ENCODE data around the gene SLAMF9.

Gene SLAMF9

DNA sequence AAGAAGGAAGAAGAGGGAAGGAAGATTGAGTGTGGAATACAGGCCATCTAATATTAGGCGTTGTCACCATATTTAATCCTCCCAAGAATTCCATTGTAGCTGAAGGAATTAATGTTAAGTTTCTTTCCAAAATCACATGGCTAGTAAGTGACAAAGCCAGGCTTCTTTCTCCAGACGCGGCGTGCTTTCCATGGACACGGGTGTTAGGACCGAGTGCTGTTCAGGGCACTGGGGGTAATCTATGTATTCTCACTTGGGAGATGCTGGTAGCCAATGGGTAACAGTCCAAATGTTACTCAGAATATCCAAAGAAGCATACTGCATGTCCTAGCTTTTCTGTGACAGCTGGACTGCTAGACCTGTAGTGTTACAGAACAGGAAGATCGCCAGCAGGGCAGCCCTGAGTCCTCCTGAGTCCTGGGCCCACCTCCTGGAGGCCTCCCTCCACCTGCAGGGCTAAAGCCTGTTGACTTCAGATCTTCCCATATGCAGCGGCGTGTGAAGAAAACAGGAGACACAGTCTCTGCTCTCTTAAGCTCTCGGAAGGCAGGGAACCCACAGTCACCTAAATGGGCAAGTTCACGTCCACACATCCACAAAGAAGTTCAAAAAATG lies 13.9 kb downstream of the SLAMF9 start:
- DNase-seq (ENCODE audit: low read depth): no peak
- TF ChIP-seq, protein P1, sequence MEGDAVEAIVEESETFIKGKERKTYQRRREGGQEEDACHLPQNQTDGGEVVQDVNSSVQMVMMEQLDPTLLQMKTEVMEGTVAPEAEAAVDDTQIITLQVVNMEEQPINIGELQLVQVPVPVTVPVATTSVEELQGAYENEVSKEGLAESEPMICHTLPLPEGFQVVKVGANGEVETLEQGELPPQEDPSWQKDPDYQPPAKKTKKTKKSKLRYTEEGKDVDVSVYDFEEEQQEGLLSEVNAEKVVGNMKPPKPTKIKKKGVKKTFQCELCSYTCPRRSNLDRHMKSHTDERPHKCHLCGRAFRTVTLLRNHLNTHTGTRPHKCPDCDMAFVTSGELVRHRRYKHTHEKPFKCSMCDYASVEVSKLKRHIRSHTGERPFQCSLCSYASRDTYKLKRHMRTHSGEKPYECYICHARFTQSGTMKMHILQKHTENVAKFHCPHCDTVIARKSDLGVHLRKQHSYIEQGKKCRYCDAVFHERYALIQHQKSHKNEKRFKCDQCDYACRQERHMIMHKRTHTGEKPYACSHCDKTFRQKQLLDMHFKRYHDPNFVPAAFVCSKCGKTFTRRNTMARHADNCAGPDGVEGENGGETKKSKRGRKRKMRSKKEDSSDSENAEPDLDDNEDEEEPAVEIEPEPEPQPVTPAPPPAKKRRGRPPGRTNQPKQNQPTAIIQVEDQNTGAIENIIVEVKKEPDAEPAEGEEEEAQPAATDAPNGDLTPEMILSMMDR (IDR thresholded peaks at IDR 0.05; ENCODE audit: low read length, missing control alignments): no peak

DNA sequence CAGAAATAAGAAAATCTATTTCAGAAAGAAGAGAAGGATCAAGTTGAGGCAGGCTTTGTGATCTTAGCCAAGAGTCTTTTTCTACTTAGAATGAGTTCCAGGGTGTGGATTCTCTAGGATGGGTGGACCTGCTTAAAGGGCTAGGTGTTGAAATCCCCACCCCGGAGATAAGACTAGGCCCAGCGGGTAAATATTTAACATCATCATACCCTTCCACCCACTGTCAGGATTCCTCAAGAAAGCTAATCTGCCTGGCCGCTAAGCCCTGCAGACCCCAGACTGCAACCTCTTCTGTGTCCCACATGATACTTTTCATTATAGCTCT lies 14.4 kb downstream of the SLAMF9 start:
- DNase-seq (ENCODE audit: low read depth): no peak
- TF ChIP-seq, protein P1 (IDR thresholded peaks at IDR 0.05; ENCODE audit: low read length, missing control alignments): no peak
- H3K4me3 ChIP-seq (replicated peaks; ENCODE audit: low read depth, low read length): no peak overlapping the region

More for the DNA sequence above, 13.9 kb downstream of the SLAMF9 start:
- H3K4me3 ChIP-seq (replicated peaks; ENCODE audit: low read depth, low read length): no peak overlapping the region

DNA sequence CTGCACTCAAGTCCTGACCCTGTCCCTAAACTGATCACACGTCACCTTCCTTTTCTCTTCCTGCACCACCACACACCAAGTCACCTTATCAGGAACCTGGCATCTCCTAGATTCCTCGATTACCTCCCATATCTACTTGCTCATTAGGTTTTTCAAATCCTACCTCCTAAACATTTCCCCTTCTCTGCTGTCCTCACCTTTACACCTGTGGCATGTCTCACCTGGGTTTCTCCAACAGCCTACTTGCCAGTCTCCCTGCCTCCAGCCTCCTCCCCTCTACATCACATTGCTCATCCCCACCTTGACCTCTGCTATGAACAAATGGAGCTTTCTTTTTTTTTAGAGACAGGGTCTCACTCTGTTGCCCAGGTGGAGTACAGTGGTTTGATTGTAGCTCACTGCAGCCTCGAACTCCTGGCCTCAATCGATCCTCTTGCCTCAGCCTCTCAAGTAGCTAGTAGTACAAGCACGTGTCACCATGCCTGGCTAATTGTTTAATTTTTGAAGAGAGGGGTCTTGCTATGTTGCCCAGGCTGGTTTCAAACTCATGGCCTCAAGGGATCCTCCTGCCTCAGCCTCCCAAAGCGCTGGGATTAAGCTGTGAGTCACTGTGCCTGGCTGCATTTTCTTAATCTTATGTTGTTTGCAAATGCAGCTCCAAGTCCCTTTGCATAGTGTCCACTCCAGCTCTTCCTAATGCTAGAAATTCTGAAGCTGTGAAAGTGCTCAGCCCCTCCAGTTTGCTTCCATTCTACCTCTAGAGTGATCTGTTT lies 14.9 kb downstream of the SLAMF9 start:
- DNase-seq (ENCODE audit: low read depth): no peak
- H3K4me3 ChIP-seq (replicated peaks; ENCODE audit: low read depth, low read length): no peak overlapping the region
- TF ChIP-seq, protein P1 (IDR thresholded peaks at IDR 0.05; ENCODE audit: low read length, missing control alignments): no peak

DNA sequence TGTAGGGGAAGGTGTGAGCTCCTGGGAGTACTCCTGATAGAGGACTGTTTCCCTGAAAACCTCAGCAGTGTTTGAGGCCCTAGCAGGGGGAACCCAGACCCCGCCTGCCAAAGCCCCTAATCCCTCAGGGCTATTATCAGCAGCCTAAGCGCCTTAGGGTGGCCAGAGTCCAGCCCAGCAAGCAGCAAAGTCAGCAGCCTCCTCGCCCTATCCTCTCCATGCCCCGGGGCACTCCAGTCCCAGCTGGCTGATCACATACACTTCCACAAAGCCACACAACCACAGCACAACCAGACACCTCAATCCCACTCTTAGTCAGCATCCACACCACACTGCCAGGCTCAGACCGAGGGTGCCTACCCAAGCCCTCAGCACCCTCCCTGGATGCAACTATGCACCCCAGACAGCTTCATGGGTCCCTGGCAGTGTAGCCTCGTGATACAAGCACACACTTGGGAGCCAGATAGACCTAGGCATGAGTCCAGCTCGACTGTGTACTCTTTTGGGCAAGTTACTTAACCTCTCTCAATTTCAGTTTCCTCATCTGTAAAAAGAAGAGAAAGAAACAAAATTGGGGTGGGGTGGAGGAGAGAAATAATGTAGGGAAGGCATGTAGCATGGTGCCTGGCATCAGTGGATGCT lies 15.7 kb downstream of the SLAMF9 start:
- TF ChIP-seq, protein P1 (IDR thresholded peaks at IDR 0.05; ENCODE audit: low read length, missing control alignments): no peak
- no peak for DNase-seq (ENCODE audit: low read depth)
- no peak overlapping the region for H3K4me3 ChIP-seq (replicated peaks; ENCODE audit: low read depth, low read length)

DNA sequence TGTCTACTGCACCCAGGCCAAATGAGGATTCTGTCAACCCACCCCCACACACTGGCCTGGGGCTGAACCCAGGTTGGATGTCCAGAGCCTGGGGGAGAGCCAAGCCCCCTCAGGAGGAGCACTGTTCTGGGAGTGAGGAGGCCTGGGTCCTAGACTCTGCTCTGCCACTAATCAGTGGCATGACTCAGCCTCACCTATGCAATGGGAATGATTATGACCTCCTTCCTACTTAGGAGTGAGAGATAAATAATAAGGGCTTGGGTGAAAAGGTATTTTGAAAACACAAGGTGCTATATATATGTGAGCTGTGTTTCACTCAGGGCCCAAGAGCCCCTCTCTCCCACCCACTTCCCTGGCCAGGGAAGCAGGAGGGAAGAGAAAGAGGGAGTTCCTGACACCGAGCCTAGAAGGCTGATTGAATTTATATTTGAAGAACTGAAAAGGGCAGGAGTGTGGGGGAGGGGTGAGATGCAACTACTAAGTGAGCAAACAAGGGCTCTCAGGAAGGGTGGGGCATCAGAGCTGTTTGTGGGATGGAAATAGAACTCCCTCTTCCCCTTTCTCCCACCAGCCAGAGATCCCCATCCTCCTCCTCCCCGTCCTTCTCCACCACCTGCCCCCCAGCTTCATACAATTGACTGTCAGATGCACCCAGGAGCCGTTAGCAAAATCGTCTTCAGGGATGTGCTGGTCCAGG lies 16.8 kb downstream of the SLAMF9 start:
- H3K4me3 ChIP-seq (replicated peaks; ENCODE audit: low read depth, low read length): no peak overlapping the region
- no peak for DNase-seq (ENCODE audit: low read depth)
- TF ChIP-seq, protein P1 (IDR thresholded peaks at IDR 0.05; ENCODE audit: low read length, missing control alignments): no peak

DNA sequence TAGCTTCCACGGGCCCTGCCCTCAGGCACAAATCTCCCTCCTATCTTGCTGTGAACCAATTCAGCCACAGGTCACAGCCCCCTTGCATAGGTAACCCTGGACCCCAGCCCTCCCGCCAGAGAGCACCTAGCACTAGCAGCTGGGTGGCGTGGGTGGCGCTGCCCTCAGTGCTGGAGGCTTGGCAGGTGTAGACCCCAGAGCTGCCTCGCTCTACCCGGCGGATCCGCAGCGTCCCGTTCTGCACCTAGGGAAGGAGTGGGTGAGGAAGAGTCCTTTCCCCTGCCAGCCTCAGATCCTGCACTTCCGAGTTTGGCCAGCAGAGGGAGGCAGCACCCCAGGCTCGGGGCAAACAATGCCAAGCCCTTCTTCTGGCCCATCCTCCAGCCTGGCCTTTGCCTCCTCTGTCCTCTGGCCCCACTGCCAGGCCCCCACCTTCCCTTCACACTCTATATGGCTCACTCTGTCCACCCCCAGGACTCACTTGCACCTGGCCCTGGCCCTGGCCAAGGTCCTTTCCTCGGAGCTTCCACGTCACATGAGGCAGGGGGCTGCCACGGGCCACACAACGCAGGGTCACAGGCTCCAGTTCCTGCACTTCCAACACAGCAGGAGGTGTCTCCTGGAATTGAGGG lies 17.6 kb downstream of the SLAMF9 start:
- DNase-seq (ENCODE audit: low read depth): peak; percentile 56
- TF ChIP-seq, protein P1 (IDR thresholded peaks at IDR 0.05; ENCODE audit: low read length, missing control alignments): peak; percentile 95
- no peak overlapping the region for H3K4me3 ChIP-seq (replicated peaks; ENCODE audit: low read depth, low read length)
